GM12864 (cell line): ENCODE data around the gene KIF15.

Experiments
- DNase-seq: peaks from one replicate; pipeline ENCODE4 v3.0.0-alpha.2; 2011; ENCODE audit warnings: low read depth
- H3K4me3 ChIP-seq: 2 replicates; pipeline ENCODE4 v1.5.1; 2011; ENCODE audit warnings: mild to moderate bottlenecking, low read depth, low read length, control low read depth
- CTCF ChIP-seq: IDR thresholded peaks from 2 replicates; pipeline ENCODE4 v1.5.1; 2011; ENCODE audit warnings: low read depth, mild to moderate bottlenecking, moderate library complexity, low read length, control low read depth, inconsistent platforms; ENCODE audit errors: missing control alignments

KIF15 gene

GRCh38 chr3:44890852-44891251 is 129.3 kb downstream of the KIF15 start:
- H3K4me3 ChIP-seq, result no peak overlapping the region
- no peak for DNase-seq
- TF ChIP-seq CTCF, result no peak

GRCh38 chr3:44892689-44893088 is 131.1 kb downstream of the KIF15 start:
- H3K4me3 ChIP-seq, result no peak overlapping the region
- no peak for DNase-seq
- no peak for TF ChIP-seq CTCF

DNA sequence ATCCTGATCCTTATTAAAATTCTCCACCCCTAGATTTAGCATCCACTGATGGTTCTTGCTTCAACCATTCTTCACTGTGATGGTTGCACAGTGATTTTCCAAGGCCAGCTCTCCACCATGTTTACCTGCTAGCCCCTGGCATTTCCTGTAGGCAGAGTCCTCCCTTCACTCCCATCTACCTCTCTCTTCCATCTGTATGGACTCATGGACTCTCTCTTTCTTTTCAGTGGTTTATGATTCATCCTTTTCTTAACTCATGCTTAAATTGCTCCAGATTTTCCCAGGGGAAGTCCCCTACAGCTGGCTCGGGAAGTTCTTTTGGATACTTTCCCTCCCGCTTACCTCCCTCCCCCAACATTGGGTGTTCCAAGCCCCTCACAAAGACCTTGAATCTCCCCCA is 131.5 kb downstream of the KIF15 start:
- H3K4me3 ChIP-seq, result no peak overlapping the region
- TF ChIP-seq CTCF, result no peak
- no peak for DNase-seq

- no peak overlapping the region for H3K4me3 ChIP-seq
- DNase-seq, result no peak
- TF ChIP-seq CTCF, result no peak
These were observed 132.9 kb downstream of the KIF15 start for GRCh38 chr3:44894485-44894884.

DNA sequence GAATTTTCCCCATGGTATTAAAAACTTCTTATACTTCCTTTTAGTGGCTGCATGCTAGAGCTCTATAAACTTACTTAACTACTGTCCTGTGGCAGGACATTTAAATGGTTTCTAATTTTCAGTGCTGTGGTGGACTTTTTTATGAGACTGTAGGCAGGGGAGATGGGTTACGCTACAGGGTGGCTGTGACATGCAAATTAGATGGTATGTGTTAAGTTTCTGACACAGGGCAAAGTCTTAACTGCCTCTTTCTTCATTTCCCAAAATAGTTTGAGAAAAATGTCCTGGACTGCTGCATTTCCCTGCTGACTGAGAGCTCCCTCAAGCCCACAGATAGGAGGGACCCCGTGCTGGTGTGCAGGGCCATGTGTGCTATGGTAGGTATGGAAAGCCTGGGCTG is 134.8 kb downstream of the KIF15 start:
- H3K4me3 ChIP-seq, result no peak overlapping the region
- DNase-seq, result no peak
- no peak for TF ChIP-seq CTCF

DNA sequence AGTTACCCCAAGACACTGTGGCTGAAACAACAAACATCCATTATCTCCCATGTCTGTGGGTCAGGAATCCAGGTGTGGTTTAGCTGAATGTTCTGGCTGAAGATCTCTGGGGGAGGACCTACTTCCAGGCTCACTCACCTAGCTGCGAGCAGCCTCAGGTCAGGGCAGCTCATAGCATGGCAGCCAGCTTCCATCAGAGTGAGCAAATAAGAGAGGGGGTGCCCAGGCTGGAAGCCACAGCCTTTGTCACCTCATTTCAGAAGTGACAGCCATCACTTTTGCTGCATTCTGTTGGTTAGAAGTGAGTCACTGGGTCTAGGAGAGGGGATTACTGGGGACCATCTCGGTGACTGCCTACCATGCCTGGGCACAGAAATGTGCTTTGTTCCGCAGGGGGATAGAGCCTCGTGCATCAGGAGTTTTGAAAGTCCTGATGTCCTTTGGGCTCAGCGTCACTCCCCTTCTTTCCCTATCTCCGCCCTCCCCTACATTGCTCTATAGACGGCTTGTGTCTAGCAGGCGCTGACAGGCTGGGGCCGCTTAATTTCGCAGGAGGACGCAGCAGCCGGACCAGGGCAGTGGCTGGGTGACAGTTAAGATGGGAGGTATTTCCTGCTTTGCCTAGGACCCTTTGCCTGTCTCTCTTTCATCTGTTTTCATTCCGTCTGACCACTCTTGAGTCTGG is 138.2 kb downstream of the KIF15 start:
- TF ChIP-seq CTCF, result no peak
- DNase-seq, result no peak
- H3K4me3 ChIP-seq, result no peak overlapping the region

- no peak for TF ChIP-seq CTCF
- H3K4me3 ChIP-seq, result no peak overlapping the region
- DNase-seq, result no peak
These were observed 141.0 kb downstream of the KIF15 start for GRCh38 chr3:44902628-44903027.
